Testis (tissue), 2 donors: ENCODE measurements around the gene HOXB4.

Experiments
- POLR2A ChIP-seq: fragments of 450-650 bp; IDR thresholded peaks from one replicate; pipeline ENCODE4 v1.6.1; 2017; ENCODE audit warnings: antibody characterized with exemption, mild to moderate bottlenecking, moderate library complexity
- TF ChIP-seq, protein P1 (sequence below), 3 experiments: fragments of 450-650 bp in 2 of 3; fragments of 200-600 bp in 1 of 3; sonication (generic) in 1 of 3; IDR thresholded peaks; one replicate each; pipeline ENCODE4 v1.5.1; 2016 to 2019; ENCODE audit warnings: antibody characterized with exemption in 3 of 3, mild to moderate bottlenecking in 2 of 3, moderate library complexity in 1 of 3

DNA sequence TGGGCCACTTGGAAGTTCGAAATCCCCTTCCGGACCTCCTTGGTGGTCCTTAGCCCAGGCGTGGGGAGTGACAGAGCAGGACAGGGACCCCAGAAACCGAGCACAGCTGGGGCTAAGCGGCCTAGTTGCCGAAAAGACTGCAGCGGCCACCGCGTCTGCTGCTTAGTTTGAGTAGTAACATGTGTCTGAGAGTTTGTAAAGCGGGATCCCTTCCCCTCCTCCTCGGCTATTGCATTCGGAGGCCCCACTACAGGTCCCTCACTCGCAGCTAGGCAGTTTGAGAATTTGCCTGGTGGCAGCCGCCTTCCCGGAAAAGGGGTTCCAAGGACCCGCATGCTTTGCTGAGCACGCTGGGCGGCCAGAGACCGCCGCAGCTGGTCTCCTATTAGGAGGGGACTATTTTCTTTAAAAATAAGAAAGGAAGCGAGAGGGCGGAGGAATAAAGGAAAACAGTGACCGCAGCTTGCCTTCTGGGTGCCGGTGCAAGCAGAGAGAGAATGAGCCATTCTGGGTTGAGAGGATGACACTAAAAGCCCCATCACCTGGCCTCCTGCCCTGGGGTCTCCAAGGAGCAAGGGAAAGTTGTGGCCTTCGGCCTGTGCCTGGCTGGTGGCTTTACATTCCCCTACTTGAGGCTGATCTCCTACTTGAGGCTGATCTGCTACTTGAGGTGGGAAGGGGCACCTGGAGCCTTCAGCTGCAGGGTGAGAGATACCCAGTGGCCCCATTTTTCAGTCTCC lies 16.6 kb upstream of the HOXB4 start:
- TF ChIP-seq, protein P1, sequence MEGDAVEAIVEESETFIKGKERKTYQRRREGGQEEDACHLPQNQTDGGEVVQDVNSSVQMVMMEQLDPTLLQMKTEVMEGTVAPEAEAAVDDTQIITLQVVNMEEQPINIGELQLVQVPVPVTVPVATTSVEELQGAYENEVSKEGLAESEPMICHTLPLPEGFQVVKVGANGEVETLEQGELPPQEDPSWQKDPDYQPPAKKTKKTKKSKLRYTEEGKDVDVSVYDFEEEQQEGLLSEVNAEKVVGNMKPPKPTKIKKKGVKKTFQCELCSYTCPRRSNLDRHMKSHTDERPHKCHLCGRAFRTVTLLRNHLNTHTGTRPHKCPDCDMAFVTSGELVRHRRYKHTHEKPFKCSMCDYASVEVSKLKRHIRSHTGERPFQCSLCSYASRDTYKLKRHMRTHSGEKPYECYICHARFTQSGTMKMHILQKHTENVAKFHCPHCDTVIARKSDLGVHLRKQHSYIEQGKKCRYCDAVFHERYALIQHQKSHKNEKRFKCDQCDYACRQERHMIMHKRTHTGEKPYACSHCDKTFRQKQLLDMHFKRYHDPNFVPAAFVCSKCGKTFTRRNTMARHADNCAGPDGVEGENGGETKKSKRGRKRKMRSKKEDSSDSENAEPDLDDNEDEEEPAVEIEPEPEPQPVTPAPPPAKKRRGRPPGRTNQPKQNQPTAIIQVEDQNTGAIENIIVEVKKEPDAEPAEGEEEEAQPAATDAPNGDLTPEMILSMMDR (IDR thresholded peaks at IDR 0.05), result no peak
- TF ChIP-seq POLR2A, result no peak
